K562 (cell line): ENCODE results near the gene LNPEP.

Experiments
- ARHGAP35 ChIP-seq: fragments of 450-650 bp; IDR thresholded peaks from 2 replicates; pipeline ENCODE4 v1.6.1; 2018; ENCODE audit not compliant: partially characterized antibody
- CREB1 ChIP-seq, 2 experiments: sonication (generic) in 1 of 2; formaldehyde crosslinking in 1 of 2; IDR thresholded peaks; 2 replicates each; pipeline versions ENCODE4 v1.6.1 to v1.8.0; 2012 to 2022; ENCODE audit warnings: inconsistent platforms in 1 of 2, mild to moderate bottlenecking in 1 of 2, missing genetic modification reagents in 1 of 2, moderate library complexity in 1 of 2
- EZH2 ChIP-seq: IDR thresholded peaks from 2 replicates; pipeline ENCODE4 v1.6.1; 2012; ENCODE audit warnings: low read depth, mild to moderate bottlenecking, inconsistent platforms, low read length, borderline replicate concordance
- FOXM1 ChIP-seq, 2 experiments: fragments of 450-650 bp in 1 of 2; sonication (generic) in 1 of 2; formaldehyde crosslinking in 1 of 2; IDR thresholded peaks; 2 replicates each; pipeline versions ENCODE4 v1.6.1 to v1.9.0; 2017 to 2022; ENCODE audit warnings: low read depth in 2 of 2, mild to moderate bottlenecking in 2 of 2, missing genetic modification reagents in 1 of 2, moderate library complexity in 1 of 2
- HMG20B ChIP-seq: fragments of 250-450 bp; sonication (Bioruptor Pico); IDR thresholded peaks from 2 replicates; pipeline ENCODE4 v1.5.0; 2021; ENCODE audit warnings: mild to moderate bottlenecking
- MCM3 ChIP-seq: fragments of 450-650 bp; IDR thresholded peaks from 2 replicates; pipeline ENCODE4 v1.6.1; 2016
- POLR2AphosphoS5 ChIP-seq: IDR thresholded peaks from 2 replicates; pipeline ENCODE4 v1.6.1; 2011; ENCODE audit warnings: mild to moderate bottlenecking, low read depth, low read length, moderate library complexity; ENCODE audit not compliant: control insufficient read depth, insufficient read depth
- RBBP5 ChIP-seq: fragments of 200-600 bp; sonication (generic); IDR thresholded peaks from 2 replicates; pipeline ENCODE4 v1.6.1; 2012; ENCODE audit warnings: borderline replicate concordance, mild to moderate bottlenecking, low read length, control low read depth, inconsistent platforms; ENCODE audit not compliant: insufficient read depth, poor library complexity, severe bottlenecking
- YY1 ChIP-seq, 3 experiments: IDR thresholded peaks; 2 replicates each; pipeline ENCODE4 v1.6.1; 2011; ENCODE audit warnings: low read length in 2 of 3, mild to moderate bottlenecking in 2 of 3, moderate library complexity in 2 of 3, borderline replicate concordance in 1 of 3, control low read depth in 1 of 3, low read depth in 1 of 3; ENCODE audit not compliant: insufficient read depth in 3 of 3, insufficient replicate concordance in 2 of 3, control insufficient read depth in 1 of 3, insufficient read length in 1 of 3; ENCODE audit errors: extremely low read depth in 1 of 3
- TF ChIP-seq, protein P1 (sequence below): sonication (generic); formaldehyde crosslinking; IDR thresholded peaks from 2 replicates; pipeline ENCODE4 v1.8.1; 2023; ENCODE audit warnings: mild to moderate bottlenecking, missing genetic modification reagents
- TF ChIP-seq, protein P2 (sequence below), 2 experiments: fragments of 450-650 bp in 1 of 2; sonication (generic) in 1 of 2; formaldehyde crosslinking in 1 of 2; IDR thresholded peaks in 1 of 2; conservative IDR thresholded peaks in 1 of 2; 2 replicates each; pipeline versions ENCODE4 v1.6.1 to v1.8.1; 2016 to 2023; ENCODE audit warnings: mild to moderate bottlenecking in 2 of 2, moderate library complexity in 2 of 2, inconsistent platforms in 1 of 2, missing genetic modification reagents in 1 of 2

DNA sequence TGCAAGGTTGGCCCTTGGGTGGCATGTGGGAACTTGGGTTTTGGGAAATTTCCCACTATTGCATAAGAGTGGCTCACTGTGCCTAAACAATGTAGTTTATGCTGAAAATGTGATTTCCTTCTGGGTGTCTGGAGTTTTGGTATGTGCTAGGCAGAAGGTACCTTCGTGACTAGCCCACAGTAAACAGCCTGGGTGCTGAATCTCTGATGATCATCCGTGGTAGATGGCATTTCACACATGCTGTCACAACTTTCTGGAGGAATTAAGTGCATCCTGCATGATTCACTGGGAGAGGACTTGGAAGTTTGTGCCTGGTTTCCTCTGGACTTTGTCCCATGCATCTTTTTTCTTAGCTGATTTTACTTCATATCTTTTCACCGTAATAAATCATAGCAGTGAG, 64.5 kb downstream of the LNPEP start:
- TF ChIP-seq CREB1 (IDR thresholded peaks at IDR 0.05) (no peak), CREB1 (CRISPR knock-in tag; IDR thresholded peaks at IDR 0.05) (no peak), EZH2 (no peak), YY1 (IDR thresholded peaks at IDR 0.05; ENCODE audit: borderline replicate concordance in 1 of 3, control insufficient read depth in 1 of 3, extremely low read depth in 1 of 3, insufficient read depth in 3 of 3, insufficient read length in 1 of 3, insufficient replicate concordance in 2 of 3, low read depth in 1 of 3, low read length in 2 of 3) (no peak), HMG20B (CRISPR knock-in tag) (no peak), MCM3 (no peak), FOXM1 (IDR thresholded peaks at IDR 0.05; ENCODE audit: low read depth) (no peak), FOXM1 (CRISPR knock-in tag; IDR thresholded peaks at IDR 0.05; ENCODE audit: low read depth) (no peak), POLR2AphosphoS5 (no peak), ARHGAP35 (no peak), RBBP5 (no peak)
- TF ChIP-seq, protein P1, sequence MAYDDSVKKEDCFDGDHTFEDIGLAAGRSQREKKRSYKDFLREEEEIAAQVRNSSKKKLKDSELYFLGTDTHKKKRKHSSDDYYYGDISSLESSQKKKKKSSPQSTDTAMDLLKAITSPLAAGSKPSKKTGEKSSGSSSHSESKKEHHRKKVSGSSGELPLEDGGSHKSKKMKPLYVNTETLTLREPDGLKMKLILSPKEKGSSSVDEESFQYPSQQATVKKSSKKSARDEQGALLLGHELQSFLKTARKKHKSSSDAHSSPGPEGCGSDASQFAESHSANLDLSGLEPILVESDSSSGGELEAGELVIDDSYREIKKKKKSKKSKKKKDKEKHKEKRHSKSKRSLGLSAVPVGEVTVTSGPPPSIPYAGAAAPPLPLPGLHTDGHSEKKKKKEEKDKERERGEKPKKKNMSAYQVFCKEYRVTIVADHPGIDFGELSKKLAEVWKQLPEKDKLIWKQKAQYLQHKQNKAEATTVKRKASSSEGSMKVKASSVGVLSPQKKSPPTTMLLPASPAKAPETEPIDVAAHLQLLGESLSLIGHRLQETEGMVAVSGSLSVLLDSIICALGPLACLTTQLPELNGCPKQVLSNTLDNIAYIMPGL = no peak
- TF ChIP-seq, protein P2, sequence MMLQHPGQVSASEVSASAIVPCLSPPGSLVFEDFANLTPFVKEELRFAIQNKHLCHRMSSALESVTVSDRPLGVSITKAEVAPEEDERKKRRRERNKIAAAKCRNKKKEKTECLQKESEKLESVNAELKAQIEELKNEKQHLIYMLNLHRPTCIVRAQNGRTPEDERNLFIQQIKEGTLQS (IDR thresholded peaks at IDR 0.05) = no peak
- TF ChIP-seq, protein P2 (CRISPR knock-in tag; conservative IDR thresholded peaks at IDR 0.05) = no peak
